SIG-M5 (cell line): ENCODE results near the gene MAN1B1.

Experiments
- DNase-seq: peaks from one replicate; lab custom pipeline; 2025; lab: John Stamatoyannopoulos, UW

The MAN1B1 gene

DNA sequence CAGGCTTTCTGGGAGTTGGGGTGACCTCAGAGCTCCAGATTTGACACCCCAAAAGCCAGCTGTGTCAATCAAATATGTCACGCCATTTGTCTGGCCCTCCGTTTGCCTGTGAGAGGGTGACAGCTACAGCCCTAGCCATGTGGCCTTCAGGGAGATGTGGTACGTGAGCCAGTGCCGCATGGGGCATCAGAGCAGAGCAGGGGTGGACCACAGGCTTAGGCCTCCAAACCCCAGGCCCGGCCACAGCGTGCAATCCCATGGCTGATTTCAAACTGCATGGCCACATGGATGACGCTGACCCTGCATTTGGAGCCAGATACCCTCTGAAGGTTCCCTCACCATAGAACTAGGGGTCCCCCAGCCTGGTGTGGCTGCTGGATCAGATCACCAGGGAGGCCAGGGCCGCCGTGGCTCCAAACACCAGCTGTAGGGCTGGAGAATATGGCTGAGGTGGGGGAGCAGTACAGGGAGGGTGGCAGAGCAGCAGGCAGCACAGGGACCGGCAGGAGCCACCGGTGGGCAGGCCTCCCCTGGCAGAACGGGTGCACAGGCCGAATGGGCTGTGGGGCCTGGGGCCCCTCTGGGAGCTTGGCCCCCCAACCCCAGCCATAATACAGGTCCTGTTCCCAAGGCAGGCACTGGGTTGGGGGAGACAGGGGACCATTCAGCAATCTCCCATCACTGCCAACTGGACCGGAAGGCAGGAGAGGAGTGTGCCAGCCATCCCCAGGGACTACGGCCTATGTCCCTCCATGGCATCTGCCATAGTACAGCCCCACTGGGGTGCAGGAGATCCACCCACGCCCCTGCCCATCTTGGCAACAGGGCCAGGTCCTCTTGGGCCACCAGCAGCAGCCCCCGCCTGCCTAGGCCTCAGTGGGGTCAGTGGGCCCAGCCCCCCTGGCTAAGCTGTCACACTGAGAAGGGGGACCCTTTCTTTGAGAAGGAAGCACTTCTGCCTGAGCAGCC is 18.0 kb upstream of the MAN1B1 start:
- no peak for DNase-seq

DNA sequence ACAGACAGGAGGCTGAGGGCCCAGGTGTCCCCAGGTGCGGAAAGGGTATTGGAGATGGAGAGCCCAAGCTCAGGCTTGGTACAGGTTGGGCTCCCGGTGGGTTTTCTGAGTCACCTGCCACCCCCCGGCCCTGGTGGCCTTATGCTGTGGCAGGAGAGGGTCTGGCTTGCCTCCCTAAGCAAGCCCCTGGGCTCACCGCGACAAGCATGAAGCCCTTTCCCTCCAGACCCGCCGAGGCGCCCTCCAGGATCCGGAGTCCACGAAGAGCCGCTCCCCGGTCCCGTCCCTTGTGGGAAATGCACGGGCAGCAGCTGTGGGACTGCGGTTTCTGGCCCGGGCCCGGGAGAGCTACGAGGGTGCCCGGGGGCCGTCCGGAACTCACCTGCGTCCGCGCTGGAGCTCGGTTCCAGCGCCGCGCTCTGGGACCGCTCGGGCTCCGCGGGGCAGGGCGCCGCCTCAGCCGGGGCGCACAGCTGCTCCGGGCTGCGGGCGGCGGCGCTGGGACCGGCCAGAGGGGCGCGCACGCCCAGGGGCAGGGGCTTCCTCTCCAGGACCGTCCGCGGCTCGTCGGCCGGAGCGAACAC is 17.2 kb upstream of the MAN1B1 start:
- DNase-seq, result no peak

DNA sequence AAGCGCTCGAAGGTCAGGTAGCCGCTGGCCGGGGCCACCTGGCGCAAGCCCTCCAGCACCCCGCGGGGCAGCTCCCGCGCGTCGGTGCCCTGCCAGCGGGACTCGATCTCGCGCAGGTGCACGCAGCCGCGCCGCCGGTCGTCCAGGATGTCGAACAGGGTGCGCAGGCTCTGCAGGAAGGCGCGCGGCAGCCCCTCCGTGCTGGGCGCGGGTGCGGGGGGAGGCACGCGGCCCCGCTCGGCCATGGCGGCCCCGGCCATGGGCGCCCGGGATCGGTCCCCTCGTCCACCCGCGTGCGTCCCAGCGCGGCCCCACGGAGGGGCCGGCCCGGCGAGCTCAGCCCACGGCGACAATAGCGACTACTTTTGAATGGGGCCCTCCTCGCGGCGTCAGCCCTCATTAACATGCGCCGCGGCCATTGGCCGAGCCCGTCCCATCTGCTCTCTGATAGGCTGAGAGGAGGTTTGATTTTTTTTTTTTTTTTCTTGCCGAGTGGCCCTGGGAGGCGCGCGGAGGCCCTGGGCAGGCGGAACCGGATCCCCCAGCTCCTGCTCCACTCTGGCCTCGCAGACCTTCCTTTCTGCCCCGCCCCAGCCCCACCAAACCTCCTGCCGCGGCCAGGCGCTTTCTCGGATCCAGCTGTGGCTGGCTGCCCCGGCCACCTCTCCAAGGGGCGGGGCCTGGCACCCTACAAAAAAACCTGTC is 16.4 kb upstream of the MAN1B1 start, which contains the start of gene SAPCD2:
Gene SAPCD2 (minus strand): TSS at position 357 of the 705 bp plus-strand sequence. CDS start 97 bp downstream, at position 260.
- DNase-seq, result peak; percentile 48

DNA sequence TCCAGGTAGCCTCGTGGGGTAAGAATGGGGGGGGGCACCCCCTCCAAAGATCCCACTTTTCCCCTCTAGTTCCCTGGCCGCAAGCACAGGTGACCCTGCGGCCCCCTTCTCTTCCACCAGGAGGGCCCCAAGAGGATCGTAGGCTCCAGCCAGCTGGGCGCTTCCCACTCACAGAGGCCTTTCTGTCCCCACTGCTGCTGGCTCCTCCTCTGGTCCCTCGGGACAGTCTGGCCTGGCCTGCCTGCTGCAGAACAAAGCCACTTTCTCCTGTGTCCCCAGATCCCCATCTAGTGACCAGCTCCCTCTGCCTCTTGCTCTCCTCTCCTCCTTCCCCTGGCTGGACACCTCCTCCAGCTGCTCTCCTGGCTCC is 15.9 kb upstream of the MAN1B1 start:
- no peak for DNase-seq

DNA sequence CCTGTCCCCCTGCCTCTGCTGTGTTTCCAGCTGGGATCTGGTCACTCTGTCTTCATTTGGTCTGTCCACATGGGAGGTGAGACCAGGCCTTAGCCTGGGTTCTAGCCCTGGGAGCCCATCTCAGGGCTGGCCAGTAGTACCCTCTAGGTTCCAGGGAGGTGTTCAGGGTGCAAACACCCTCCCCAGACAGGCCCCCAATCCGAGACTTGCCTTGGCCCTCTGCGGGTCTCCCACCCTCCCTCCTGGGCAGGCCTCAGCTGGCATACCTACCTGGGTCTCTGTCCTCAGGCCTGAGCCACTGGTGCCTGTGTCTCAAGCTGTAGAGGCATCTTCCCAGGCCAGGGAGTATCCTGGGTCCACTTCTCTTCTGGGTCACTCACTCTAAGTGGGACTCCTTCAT is 15.5 kb upstream of the MAN1B1 start:
- no peak for DNase-seq

DNA sequence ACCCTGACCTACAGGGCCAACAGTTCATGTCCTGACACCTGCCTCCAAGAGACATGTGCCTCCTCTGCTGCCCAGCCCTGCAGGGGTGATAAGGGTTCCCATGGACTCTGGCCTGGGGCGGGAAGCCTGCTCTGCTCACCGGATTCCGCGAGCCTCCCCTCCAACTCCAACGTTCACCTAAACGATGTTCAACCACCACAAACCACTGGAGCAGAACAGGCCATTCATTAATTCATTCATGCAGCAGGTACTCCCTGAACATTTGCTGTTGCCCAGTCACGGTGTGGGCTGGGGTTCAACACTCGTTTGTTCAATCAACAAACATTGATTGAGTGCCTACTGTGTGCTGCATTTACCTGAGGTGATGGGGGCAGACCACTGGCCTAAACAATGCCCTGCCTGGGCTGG is 12.8 kb upstream of the MAN1B1 start:
- no peak for DNase-seq

DNA sequence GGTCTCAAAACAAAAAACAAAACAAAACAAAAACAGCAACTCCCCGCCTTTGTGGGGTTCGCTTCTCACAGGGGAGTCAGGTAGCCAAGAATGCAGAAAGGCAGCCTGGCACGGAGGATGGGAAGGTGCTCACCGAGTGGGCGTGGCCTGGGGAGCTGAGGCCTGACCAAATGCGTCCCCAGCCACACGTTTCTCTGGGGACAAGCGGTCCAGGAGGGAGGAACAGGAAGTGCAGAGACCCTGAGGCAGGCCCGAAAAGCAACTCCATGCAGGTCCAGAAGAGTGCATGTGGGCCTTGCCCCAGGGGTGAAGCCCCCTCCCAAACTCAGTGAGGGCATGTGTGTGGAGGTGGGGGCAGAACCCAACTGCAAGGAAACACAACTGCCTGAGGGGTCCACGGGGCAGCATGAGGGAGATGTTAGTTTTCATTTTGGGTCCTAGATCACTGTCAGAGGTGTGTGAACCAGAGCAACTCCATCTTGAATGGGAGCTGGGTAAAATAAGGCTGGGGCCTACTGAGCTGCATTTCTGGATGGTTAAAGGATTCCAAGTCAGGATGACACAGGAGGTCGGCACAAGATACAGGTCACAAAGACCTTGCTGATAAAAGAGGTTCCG is 12.0 kb upstream of the MAN1B1 start:
- DNase-seq, result no peak

DNA sequence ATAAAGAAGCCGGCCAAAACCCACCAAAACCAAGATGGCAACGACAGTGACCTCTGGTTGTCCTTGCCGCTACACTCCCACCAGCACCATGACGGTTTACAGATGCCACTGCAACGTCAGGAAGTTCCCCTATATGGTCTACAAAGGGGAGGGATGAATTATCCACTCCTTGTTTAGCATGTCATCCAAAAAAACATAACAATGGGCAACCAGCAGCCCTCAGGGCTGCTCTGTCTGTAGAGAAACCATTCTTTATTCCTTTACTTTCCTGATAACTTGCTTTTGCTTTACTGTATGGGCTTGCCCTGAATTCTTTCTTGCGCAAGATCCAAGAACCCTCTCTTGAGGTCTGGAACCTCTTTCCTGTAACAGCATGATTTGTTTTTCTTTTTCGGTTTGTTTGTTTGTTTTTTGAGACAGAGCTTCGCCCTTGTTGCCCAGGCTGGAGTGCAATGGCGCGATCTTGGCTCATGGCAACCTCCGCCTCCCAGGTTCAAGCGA is 11.5 kb upstream of the MAN1B1 start:
- no peak for DNase-seq

DNA sequence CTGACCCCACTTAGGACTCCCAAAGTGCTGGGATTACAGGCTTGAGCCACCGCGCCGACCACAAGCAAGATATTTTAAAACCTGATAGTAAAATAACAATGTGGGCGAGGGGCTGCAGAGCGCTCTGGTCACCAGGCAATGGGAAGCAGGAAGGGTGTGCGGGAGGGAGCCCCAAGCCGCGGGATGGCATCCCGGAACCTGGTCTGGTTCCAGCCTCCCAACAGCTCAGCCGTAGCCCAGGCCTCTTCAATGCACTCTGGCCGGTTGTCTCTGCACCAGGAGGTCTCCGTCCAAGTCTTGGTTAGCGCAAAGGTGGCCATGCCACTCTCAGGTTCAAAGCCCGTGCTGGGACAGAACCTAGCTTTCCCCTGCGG is 10.2 kb upstream of the MAN1B1 start:
- DNase-seq, result no peak

DNA sequence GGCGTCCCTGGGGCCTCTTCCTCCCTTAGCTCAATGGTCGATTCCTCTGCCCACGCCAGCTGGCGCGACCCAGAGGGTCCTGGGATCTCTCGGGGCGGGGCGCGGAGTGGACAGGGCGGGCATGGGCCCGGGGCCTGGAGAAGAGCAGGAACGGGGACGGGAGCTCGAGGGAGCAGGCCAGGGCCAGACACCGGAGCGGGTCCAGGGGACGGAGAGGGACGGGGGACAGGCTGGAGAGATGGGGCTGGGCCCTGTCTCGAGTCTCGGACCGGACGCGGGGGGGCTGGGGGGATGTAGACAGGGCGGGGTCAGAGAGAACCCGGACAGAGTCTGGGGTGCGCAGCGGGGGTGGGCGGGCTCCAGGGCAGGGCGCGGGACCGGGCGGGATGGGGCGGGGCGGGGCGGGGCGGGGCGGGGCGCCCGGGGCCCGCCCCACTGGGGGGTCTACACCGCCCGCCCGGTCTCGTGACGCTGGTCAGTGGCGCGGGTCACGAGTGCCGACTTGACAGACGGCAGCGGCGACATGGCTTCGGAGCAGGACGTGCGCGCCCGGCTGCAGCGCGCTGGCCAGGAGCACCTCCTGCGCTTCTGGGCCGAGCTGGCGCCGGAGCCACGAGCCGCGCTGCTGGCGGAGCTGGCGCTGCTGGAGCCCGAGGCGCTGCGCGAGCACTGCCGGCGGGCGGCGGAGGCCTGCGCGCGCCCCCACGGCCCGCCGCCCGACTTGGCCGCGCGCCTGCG is 9.6 kb upstream of the MAN1B1 start, which contains the start of gene UAP1L1:
Gene UAP1L1 (plus strand): TSS at position 508 of the 738 bp plus-strand sequence. CDS start 16 bp downstream, at position 524.
- no peak for DNase-seq

DNA sequence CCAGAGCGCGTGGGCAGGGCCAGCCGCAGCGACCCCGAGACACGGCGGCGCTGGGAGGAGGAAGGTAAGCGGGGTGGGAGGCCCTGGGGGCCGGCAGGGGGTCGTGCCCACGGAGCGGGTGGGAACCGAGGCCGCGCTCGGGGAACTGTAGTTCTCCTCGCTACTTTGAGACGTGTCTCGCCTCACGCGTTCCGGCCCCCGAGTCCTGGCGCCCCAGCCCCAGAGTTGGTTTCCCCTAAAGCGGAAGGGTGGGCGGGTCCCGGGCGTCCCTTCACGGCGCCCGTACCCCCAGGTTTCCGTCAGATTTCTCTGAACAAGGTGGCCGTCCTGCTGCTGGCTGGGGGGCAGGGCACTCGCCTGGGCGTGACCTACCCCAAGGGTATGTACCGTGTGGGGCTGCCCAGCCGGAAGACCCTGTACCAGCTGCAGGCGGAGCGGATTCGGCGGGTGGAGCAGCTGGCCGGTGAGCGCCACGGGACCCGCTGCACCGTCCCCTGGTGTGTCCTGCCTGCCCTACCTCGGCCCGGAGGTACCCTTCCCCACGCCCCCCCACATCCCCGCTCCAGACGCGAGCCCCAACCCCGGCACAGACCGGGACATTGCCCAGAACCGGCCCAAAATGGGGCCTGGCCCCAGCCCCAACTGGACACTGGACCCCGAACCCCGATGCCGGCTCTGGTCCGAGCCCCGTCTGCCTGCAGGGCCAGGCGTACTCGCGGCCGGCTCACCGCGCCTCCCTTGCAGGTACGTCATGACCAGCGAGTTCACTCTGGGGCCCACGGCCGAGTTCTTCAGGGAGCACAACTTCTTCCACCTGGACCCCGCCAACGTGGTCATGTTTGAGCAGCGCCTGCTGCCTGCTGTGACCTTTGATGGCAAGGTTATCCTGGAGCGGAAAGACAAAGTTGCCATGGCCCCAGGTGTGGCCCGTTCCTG is 8.8 kb upstream of the MAN1B1 start:
- no peak for DNase-seq

DNA sequence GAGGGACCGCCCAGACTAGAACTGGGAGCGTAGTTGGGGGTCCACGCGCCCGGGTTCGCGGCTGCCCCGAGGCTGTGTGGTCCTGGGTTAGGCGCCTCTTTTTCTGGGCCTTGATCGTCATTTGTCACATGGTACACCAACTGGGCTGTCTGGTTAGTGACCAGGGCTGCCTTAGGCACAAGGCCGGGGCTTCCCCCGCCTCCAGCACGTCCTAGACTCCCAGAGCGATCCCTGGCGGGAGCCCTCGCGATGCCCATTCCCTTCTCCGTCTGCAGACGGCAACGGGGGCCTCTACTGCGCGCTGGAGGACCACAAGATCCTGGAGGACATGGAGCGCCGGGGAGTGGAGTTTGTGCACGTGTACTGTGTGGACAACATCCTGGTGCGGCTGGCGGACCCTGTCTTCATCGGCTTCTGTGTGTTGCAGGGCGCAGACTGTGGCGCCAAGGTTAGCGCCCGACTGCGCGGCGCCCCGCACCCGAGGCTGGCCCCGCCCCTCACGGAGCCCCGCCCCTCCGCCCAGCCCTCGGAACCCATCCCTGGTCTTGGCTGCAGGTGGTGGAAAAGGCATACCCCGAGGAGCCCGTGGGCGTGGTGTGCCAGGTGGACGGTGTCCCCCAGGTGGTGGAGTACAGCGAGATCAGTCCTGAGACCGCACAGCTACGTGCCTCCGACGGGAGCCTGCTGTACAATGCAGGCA is 7.9 kb upstream of the MAN1B1 start:
- DNase-seq, result no peak

DNA sequence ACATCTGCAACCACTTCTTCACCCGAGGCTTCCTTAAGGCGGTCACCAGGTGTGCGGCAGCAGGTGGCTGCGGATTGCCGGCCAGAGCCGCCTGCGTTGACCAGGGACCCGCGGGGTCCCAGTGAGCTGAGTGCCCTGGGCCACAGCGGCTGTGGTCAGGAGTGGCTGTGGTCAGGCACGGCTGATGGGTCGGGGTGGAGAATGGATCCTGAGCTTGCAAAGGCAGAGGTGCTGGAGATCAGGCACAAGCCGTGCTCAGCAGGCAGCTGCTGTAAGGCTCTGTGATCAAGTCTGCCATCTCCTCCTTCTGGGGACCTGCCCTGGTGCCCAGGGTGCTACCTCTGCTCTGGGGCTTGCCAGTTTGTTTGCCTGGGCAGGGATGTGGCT is 7.4 kb upstream of the MAN1B1 start:
- DNase-seq, result no peak

DNA sequence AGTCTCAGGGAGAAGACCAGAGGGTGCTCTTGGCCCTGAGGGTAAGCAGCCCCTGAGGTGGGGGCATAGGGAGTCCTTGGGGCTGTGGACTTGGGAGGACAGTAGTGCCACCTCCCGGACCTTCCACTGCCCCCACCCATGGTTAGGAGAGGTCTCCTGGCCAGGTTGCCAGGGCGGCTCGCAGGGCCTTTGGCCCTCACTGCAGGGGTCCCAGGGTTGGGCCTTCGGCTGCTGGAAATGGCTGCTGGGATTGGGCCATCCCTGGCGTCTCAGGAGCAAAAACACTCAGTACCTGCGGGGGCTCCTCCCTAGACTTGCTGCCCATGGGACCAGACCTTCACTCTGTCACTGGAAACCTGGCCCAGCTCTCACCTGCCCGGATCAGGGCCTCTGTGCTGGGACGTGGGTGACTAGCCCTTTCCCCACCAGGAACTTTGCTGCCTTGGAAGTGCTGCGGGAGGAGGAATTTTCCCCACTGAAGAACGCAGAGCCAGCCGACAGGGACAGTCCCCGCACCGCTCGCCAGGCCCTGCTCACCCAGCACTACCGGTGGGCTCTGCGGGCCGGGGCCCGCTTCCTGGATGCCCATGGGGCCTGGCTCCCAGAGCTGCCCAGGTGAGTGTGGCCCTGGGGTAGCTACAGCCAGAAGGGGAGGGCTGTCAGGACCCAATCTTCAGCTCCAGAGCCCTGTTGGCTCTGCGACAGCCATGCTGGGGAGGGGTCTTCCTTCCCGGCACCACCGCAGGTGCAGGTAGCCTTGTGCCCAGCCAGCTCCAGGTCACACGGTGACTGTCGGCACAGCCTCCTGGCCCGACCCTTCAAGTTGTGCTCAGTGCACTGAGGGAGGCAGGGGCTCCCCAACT is 6.3 kb upstream of the MAN1B1 start:
- DNase-seq, result no peak

DNA sequence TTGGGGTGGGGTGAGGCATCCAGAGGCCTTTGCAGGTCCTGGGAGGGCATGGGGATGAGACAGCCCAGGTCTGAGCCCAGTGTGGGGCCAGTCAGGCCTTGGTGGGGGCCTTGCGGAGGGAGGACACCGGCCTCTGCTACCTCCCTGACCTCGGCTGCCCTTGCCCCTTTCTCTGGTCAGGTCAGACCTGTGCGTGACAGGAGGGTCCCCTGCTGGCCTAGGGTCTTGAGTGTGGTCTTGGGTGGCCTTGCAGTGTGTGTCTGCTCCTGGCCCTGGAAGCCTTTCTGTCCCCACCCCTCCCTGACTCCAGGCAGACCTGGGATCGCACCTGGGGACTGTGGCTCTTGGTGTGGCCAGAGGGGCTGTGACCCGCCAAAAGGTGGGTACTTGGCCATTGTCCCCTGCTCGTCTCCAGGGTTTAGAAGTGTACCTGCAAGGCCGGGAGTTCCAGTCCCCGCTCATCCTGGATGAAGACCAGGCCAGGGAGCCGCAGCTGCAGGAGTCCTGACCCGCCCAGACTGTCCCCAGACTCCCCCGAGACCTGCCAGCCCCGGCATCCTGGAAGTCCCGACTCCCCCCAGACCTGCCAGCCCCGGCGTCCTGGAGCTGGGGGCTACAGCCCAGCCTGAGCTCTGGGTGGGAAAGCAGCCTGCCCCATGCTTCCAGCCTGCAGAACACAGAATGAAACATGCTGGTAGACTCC is 4.4 kb upstream of the MAN1B1 start:
- no peak for DNase-seq

DNA sequence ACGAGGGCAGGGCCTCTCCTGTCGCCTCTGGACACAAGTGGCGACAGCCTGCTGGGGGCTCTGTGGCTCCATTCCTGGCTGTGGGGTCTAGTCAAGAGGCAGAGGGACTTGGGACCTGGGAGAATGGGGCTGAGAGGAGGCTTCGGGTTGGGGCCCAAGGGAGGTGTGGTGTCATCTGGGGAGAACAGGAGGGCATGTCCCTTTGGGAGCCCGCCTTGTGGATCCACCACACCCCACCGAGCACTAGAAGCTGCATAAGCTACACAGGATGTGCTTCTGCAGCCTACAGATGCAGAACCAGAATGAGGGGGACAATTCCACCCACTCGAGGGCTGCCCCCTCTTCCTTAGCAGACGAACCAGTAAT is 3.9 kb upstream of the MAN1B1 start:
- DNase-seq, result no peak

DNA sequence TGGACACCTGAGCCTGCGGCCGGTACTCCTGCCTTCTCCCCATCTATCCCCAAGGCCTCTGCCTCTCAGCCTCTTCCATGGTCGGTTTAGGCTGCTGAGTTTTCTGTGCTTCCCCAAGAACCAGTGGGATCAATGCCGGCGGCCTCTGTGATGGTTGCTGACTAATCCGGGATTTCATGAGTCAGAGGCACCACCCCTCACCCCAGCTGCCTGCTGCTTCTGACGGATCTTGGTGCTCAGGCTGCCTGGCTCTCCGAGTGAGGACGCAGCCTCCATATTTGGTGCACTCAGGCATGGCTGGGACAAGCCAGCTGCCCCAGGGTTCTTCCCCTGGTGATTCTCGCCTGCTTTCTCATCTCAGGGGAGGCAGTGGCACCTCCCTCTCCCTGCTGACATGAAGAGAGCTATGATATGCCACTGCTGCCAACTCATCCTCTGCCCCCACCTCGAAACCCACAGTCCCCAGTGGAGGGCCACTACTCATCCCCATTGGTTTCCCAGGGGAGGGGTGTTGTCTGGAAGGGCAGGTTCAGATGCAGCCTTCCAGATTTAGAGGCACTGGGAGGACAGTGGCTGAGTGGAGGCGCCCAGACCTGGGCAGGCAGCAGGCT is 3.3 kb upstream of the MAN1B1 start:
- DNase-seq, result no peak

DNA sequence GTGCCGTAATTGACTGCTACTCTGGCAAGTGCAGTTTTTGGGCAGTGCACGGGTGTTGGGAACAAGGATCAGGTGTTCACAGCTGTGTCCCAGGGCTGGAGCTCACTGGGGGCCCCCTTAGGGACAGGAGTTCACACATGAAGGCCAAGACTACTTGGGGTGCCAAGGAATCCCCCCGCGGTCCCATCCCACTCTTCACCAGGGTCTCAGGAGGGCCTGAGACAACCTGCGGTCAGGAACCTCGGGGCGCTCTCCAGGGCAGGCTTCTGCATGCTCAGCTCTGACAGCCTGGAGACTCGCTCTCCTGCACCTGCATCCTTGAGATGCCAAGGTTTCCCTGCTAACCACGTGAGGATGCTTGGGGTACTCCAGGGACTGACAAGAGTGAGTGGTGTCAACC is 2.3 kb upstream of the MAN1B1 start:
- DNase-seq, result no peak
